ENCODE data around the gene TRMU.

TRMU gene

DNA sequence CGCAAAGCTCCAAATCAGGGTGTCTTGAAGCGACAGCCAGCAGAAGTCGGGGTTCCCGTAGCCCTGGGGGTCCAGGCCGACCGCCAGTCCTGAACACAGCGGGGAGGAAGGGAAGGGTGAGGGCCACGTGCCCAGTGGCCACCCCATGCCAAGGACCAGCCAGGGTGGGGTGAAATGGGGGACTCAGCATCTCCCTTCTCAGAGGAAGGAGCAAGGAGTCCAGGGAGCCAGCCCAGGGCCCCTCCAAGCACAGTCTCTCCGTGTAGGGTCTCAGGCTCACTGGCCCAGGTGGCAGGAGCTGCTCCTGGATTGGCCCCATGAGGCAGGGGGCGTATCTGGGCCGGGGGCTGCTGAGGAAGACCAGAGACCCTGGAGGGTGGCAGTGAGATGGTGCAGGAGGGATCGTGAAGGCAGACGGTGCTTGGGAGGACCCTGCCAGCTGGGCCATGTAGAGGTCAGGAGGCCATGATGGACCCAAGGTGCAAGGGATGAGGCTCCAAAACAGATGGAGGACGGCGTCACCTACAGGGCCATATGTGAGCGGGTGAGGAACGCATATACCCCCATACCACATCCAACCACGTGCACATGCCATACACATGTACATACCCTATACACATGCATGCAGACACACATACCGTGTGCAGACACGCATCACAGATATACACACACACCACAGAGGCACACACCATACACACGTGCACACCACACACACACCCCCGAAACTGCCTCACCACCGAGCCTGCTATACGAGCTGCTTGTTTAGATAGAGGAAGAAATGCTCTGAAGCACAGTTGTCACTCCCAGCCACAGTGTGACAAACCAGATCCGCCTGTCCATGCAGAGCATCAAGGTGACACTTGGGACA lies 34.4 kb downstream of the TRMU start:
- no peak for DNase-seq (ENCODE audit: low read depth)

DNA sequence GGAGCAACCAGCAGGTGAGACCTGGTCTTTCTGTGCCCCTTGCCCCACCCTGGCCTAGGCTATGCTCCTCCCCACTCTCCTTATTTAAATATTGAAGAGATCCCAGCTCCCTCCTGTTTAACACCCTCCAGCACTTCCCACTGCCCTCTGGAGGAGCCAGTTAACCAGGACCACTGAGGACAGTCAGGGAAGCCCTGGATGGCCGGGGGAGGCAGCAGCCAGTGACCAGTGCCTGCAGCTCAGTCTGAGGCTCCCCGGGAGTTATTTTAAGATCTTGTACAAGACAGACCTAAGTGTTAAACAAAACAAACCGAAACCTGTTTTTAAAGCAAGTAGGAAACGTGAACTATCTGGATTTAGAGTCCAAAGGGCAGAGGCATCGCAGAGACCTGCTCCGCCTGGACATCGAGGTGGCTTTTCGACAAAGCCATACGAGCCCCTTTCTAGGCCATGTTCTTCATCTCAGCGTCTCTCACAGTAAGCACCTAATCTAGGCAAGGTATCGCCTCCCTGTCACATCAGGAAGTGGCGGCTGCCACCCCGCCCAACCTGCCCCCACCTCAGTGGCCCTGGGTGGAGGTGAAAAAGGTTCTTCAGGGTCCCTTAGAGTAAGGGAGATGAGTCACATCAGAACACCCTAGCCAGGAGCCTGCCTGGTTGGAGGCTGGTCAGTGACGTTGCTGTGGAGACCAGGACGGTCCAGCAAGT lies 35.2 kb downstream of the TRMU start:
- DNase-seq (ENCODE audit: low read depth): no peak

DNA sequence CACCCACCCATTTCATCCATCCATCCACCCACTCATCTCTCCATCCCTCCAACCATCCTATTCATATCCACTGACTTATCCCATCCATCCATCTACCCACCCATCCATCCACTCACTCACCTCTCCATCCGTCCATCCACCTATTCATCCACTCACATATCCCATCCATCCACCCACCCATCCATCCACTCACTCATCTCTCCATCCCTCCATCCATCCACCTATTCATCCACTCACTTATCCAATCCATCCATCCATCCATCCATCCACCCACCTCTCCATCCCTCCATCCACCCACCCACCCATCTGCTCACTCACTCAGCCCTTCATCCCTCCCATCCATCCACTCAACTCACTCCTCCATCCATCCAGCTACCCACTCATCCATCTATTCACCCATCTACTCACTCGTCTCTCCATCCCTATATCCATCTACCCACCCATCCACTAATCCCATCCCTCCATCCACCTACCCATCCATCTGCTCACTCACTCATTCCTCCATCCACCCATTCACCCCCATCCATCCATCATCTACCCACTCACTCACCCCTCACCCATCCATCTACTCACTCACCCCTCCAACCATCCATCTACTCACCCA lies 36.2 kb downstream of the TRMU start:
- DNase-seq (ENCODE audit: low read depth): no peak

DNA sequence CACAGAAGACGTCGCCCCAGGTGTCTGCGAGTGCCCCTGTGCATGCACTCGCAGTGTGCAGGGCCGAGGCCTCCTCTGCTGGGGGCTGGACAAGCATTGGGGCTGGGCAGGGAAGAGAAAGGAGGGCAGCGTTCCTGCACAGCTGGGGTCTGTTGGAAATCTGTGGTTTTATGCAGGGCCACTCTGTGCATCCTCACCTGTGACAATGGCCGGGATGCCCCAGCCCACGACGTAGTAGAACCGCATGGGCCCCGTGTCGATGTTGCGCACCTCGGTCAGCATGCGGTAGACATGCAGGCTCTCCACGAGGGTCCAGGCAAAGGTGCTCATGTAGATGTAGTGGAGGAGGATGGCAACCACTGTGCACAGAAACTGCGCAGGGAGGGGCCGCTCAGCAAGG lies 37.2 kb downstream of the TRMU start:
- DNase-seq (ENCODE audit: low read depth): no peak

DNA sequence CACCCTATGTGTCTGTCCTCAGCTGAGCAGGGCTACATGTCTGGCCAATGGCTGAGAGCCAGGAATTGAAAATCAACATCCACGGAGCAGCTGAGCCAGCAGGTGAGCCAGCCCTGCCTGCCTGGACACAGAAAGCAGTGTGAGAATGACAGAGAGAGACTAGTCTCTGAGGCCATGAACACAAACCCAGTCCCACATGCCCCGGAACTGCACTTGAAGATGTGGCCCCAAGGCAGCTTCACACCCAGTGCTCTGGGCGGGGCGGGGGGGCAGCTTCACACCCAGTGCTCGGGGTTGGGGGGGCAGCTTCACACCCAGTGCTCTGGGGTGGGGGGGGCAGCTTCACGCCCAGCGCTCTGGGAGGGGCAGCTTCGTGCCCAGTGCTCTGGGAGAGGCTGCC lies 37.6 kb downstream of the TRMU start:
- DNase-seq (ENCODE audit: low read depth): no peak

DNA sequence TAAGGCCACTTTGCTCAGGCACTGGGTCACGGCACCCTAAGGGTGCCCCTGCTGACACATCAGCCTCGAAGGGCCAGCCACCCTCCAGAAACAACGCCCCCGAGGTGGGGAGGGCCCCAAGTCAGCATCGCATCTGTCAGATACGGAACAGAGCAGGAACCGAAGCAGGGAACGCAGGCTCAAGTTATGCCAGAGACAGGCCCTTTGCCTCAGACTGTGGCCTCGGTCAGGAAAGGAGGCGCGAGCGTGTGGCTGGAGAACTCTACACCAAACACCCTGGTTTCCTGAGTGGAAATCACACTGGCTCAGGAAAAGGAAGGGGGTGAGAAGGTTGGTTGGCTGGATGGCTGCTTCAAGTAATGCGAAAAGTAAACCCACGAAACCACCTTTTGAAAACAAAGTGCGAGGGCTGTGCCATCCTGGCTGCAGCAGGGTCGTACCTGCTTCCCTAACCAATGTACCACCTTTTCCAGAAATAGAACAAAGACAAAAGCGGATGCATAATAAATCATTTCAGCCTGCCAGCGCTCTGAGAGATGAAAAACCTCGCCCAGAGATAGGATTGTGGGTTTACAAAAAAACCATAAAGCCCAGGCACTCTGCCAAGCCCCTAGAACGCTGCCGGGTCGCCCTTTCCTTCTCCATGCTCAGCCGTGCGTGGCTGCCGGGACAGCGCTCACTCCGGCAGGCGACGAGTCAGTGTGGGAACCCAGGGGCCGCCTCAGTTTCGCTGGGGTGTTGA lies 38.6 kb downstream of the TRMU start:
- DNase-seq (ENCODE audit: low read depth): no peak

DNA sequence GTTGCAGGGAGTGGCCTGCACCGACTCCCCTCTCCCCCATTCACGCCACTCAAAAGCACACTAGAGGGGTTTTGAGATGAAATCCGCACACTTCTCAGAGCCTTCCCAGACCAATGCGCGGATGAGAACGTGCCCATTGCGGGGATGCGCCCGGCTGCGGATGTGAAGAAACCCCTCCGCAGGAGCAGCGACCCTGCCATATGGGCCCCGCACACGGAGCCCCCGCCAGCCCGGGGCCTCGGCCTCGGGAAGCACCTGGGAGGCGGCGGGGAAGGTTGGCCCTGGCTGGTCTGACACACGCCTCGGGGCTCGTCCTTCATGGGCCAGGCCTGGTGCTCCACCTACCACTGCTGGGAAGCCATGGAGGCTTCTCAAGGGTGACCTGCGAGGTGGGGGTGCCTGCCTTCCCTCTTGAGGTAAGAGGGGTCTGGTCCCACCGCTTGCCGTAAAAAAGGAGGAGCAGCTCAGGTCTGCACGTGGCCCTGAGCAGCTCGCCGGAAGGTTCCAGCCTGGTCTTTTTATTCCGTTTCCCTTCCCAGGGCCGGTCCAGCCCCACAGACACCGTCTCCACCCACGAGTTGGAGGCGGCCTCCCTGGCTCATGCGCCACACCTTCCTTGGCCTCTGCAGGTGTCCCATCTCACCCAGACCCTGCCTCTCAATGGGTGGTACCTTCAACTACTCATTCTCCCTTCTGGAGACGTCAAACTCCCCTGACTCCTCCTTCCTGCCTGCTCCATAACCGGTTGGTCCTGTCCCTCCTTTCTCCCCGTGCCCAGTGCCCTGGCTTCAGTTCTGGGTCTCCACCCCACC lies 39.4 kb downstream of the TRMU start:
- DNase-seq (ENCODE audit: low read depth): no peak

DNA sequence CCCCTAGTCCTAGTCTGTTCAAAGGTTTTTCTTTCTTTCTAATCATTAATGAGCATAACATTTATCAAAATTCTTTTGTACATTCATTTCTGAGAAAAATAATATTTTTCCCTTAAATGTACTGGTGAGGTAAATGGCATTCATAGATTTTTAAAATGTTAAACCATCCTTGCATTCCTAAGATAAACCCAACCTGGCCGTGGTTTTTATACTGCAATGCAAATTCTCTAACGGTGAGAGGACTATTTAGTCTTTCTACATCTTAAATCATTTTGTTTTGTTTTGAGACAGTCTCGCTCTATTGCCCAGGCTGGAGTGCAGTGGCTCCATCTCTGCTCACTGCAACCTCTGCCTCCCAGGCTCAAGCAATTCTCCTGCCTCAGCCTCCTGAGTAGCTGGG lies 40.6 kb downstream of the TRMU start:
- no peak for DNase-seq (ENCODE audit: low read depth)

DNA sequence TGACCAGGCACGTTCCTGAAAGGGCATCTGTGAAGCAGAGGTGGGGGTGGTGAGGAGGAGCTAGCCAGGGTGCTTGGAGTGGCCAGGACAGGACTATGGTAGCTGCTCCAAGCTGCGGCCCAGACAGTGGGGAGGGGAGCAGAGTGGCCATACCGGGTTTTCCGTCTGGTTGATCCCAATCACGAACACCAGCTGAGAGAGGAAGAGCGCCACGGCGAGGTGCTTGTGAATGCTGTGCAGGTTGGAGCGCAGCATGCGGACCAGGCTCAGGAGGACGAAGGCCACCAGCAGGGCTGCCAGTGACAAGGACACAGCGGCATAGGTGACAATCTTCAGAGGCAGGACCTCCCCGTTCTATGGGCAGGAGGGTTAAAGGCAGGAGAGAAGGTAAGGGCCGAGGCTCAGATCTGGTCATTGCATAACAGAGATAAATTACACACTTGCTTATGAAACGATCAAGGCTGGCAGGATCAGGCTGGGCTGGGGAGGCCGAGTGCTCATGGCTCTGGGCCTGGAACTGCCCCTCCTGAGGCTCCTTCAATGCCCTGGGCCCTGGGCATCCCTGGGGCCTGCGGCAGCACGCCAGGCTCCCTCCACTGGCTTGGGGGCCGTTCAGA lies 41.5 kb downstream of the TRMU start:
- no peak for DNase-seq (ENCODE audit: low read depth)

DNA sequence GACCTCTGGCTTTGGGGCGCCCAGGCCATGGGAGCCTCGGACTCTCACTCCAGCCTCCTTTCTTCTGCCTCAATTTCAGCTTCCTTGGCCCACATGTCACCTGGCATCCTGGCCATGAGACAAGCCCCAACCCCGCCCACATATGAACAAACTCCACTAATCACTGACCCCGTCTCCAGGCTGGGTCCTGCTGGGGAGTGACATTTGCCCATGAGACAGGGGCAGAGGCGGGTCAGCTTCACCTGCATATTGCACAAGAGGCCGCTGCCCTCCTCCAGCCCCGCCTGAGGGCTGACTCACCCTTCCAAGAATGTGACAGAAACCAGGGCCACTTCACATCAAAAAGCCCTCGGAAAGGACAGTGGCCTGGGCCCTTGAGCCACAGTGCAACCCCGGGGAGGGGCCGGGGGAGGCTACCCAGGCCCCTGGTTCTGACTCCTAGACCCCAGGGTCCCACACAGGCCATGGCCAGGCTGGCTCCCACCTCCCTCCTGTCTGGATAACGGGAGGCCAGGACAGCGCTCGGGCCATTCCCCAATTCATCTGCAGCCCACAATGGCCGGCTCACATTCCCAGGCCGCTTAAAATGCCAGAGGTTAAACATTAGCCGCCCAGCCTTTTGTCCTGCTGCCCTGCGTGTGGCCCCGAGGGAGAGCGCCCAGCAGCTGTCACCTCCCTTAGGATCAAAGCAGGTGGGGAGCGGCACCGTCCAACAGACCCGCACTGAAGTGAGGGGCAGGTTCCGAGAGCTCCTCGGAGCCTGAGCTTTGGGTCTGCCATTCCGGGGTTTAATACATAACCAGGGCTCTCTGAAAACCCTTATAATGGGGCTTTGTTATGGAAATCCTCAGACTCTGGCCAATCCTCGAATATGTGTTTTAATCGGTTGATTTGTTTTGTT lies 42.3 kb downstream of the TRMU start:
- DNase-seq (ENCODE audit: low read depth): no peak

DNA sequence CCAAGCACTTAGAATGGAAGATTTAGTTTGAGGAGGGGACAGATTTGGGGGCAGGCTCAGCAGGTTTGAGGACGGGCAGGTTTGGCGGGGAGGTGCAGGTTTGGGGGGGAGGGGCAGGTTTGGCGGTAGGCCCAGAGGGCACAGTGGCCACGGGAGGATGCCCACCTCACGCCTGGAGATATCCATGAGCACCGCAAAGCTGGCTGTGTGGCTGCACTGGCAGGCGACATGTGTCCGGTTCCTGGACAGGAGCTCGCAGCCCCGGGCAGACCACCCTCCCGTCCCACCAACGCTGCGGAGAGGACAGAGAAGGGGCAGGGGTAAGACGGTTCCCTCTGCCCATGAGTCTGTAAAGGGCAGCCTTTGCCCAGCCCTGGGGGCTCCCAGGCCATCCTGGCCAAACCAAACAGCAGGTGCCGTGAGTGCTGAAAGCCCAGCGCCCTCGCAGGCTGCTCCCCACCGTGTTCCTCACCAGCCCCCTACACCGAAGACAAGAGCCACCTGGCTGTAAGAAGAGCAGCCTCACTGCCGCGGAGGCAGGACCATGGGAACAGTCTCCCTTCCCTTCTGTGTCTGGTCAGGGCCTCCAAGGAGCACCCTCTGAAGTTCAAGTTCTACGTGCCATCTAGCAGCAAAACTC lies 43.0 kb downstream of the TRMU start:
- DNase-seq (ENCODE audit: low read depth): no peak

DNA sequence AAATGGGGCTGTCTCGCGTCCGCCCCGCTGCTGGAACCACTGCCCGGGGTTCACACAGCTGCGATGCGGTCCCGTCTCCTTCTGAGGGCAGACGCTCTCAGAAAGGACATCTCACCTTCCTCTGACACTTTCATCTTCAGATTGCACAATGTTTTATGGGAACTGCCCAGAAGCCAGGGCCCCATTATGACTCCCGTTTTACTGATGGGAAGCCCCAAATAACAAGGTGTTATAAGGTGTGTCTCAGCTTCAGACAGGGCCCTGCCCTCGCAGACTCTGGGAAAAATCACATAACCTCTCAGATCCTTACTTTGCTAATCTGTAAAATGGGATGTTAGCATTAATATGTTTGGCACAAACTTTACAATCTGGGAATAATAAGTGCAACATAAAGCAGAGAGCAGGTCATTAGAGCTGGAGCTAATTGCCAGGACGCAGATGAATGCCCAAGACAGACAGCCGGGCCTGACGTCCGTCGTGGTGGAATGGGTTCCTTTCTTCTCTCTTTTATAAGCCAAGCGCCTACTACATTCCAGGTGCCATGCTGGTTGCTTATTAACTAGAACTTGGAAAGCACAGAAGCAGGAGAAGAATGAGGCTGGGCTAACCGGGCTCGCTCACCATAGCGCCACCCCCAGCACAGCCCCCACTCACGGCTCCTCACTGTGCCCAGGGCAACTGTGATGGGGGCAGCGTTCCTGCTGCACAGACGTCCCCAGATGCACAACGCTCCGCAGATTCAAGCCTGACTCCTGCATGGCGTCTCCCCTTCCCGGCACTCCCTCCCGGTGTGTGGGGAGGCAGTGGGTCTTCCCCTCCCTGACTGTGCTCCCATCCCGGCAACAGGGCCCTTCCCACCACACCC lies 43.8 kb downstream of the TRMU start:
- DNase-seq (ENCODE audit: low read depth): no peak

DNA sequence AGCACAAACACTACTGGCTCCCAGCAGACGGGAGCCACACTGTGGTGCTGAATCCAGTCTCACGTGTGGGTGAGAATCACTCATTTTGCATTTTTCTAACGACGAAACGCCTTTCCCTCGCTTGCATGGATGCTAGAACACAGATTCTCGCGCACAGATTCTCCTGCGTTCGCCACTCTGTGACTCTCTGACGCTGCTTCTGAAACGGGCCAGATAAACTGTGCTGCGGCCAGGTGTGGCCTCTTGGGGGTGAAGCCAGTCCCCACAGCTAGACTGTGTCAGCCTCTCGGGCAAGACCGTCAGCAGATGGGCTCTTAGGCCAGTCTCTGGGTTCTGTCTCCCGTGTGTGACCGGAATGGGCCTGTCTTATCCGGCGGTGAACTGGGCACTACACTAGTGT lies 44.6 kb downstream of the TRMU start:
- DNase-seq (ENCODE audit: low read depth): no peak

DNA sequence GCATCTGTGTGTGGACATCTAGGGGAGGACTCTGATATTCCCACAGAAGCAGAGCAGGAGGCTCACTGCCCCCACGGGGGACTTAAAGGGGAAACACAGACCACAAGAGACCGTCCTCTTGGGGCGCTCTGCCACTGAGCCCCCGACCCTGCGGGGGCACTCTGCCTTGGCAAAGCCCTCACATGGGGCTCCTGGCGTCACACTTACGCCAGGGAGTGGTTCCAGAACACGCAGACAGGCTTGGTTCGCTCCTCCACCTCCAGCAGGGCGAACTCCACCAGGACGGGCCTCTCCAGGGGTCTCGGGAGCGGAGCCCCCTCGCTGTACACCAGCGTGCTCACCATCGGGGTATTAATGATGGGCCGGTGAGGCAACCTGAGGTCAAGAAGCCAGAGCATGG lies 45.1 kb downstream of the TRMU start:
- no peak for DNase-seq (ENCODE audit: low read depth)

DNA sequence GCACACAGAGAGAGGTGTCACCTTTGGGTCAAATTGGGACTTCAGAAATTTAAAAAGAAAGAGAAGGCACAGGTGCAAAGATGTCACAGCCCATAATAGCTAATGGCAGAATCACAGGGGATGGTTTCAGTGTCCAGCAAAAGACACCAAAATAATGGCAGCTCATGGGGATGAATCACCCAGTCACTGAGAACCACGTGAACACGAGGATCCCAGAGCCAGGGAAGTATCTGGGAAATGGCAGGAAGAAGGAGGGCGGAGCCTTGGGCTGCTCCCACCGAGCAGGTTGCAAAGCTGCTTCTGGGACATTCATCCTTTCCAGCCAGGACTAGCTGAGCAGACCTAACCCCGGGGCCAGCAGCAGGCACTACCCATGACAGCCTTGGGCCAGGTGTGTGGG lies 45.6 kb downstream of the TRMU start:
- no peak for DNase-seq (ENCODE audit: low read depth)

DNA sequence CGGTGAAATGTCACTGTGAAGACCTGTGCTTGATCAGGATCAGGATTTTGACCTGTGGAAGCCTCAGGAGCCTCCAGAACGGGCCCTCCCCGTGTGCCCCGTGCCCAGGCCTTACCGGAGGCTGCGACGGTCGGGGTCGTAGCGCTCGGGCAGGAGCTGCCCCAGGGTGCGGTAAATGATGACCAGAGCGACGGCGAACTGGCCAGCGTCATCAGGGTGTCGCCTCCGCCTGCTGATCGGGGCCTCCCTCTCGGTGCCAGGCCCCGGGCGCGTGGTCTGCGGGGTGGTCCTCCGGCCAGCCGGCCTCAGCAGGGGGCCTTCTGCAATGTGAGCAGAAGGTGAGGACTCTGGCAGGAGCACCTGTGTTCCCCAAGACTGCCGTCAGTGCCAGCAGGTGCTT lies 46.2 kb downstream of the TRMU start:
- DNase-seq (ENCODE audit: low read depth): no peak

DNA sequence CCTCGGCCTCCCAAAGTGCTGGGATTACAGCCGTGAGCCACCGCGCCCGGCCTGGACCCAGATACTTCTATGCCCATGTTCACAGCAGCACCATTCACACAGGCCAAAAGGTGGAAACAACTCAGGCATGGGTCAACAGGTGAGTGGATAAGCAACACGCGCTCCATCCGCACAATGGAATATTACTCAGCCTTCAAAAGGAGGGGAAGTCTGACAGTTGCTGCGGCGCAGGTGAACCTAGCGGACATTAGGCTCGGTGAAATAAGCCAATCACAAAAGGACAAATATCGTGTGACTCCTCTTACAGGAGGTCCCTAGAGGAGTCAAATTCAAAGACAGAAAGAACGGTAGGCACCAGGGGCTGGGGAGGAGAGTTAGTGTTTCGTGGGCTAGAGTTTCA lies 47.0 kb downstream of the TRMU start:
- DNase-seq (ENCODE audit: low read depth): no peak

DNA sequence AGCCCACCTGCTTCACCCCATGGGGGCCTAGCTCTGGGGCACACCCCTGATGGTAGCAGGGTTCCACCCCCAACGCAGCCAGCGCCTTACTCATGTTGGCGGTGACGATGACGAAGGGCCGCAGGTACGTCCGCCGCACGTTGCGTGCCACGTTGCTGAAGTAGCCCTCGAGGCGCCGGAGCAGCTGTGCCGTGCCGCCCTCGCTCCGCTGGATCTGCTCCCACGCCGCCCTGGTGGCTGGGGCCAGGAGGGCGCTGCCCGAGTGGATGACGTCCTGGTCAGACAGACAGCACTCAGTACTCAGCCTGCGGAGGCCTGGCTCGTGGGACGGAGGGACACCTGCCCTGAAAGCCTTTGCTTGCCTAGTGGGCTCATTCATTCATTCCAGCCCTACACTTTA lies 50.8 kb downstream of the TRMU start:
- no peak for DNase-seq (ENCODE audit: low read depth)

DNA sequence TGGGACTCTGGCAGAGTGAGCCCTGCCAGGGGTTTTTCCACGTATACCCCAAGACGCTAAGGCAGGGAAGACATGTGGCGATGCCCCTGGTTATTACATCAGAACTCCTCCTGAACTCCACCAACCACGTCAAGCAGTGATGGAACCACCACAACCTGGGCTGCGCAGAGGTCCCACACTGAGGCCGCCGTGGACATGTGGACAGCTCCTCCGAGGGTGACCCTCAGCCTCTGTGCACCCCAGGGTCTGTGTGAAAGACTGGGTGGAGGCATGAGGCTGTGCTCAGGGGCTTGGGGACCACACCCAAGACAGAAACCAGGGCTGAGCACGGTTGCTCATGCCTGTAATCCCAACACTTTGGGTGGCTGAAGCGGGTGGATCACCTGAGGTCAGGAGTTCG lies 52.2 kb downstream of the TRMU start:
- no peak for DNase-seq (ENCODE audit: low read depth)
